Daoy (cell line): Measurements from ENCODE around the gene GVQW3. TPM values are rescaled to one million over a fixed set of nuclear protein-coding genes. Genes with fewer than 3 reads are reported as not detected.

ENCODE experiments used
- DNase-seq: peaks from one replicate; pipeline ENCODE4 v3.0.0-alpha.2; 2015; ENCODE audit warnings: low read depth
- total RNA-seq: library from RNA; depleted of rRNA; stranded (reverse); fragments of >200 nt; shearing (Covaris generic); gene quantifications from 2 replicates; pipeline ENCODE4 v1.2.3, GENCODE V29; 2014; rRNA removed

Gene GVQW3
- total RNA-seq, 1 experiment from 2014 or later = 0.34 TPM

DNA sequence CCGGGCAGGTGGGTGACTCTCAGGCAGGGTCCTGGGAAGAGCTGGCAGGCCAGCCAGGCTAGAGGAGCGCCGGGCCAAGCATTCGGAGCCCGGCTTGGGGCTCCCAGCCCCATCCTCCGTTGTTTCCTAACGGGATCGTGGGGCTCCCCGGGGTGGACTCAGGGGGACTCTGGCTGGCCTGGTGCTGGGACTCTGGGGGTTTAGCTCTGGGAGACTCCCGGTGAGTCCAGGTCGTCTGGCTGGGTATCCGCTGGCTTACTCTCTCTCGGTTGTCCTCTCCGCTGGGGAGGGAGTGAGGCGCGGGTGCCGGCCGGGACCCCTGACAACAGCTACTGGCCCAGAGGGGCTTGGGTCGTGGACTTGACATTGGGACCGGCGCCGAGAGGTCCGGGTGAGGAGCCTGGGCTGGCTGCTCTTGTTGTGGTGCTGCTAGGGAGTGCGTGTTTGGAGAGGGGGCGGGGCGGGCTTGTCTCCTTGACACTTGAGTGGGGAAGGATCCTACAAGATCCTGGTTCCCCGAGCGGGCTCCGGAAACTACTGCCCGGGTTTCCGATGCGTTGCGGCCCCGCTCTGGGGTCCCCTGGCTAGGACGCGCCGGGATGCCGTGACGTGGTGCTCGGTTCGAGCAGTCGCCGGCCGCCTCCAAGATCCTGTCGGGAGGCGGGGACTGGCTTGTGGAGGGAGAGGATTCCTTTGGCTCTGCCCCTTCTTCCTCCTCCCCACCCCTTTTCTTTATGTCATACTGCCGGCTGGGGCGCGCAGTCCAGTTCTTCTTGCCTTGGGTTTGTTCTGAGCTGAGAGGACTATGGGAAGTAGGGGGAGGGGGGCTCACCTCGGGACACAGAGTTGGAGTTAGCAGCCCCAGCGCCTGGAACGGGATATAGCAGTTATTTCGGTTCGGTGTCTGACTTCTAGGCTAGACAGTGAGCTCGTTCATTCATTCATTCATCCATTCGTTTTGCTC is 64.3 kb downstream of the GVQW3 start:
- peak; percentile 90 for DNase-seq

DNA sequence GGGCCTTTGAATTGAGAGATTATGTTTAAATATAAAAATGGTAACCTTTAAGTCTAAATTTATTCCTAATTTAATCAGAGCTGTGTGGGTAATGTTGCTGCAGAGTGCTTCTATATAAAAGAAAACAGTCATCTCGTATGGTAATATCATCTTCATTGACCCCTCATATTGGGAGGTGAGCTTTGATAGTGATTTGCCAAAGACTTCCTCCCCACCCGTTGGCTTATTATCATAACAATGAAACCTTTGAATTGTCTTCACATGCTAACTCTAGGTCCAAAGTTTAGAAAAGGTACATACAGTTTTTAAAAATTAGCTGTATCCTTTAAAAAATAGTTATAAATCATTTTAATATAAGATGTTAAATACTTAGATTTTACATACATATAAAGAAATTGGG is 67.4 kb downstream of the GVQW3 start:
- DNase-seq = no peak

DNA sequence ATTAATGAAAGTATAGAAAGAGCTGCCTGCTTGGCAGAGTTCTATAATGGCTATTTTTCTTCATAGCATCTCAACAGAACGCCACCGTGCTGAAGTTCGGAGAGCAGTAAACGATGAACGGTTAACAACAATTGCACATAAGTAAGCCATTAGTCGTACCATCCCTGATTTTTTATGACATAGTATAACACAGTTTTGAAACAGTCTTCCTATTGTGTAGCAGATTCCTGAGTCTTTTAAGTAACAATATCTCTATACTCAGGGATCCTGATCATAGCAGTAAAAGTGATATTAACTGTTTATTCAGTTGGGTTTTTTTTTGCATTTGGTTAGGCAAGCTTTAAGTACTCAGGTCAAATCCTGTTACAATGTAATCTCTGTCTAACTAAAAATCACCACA is 72.1 kb downstream of the GVQW3 start:
- no peak for DNase-seq

DNA sequence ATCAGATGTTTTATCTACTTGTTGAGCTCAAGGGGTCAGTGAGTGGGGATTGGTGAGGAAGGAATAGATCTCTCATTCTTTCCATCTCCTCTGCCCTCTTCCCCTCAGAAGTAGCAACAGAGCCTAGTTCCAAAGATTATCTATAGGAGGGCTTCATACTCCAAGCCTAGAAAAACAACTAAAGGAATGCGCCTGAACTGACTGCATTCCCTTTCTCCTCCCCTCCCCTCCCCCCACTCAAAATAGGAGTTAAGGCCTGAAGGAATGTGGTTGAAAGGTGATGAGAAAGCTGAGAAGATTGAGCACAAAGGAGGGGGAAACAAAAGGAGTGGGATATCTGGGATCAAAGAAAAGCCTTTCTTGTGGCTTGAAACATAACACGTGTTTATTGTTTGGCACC is 74.2 kb downstream of the GVQW3 start:
- DNase-seq = no peak

DNA sequence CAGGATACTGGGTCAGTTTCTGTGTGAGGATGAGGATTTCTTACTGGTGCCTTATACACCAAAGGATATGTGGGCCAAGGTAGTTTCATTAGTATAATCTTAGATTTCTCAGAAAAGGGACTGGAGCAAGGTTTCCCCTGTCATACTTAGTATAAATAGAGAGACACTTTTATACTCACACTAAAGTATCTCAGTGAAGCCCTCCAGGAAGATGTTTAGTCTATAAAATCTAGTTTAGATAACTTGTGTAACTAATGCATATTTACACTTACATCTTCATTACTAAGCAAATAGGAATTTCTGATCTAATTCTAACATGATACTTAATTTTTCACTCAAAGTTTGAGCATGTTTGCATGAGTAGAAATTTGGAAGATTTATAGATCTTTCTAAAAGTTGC is 74.8 kb downstream of the GVQW3 start:
- DNase-seq = no peak

DNA sequence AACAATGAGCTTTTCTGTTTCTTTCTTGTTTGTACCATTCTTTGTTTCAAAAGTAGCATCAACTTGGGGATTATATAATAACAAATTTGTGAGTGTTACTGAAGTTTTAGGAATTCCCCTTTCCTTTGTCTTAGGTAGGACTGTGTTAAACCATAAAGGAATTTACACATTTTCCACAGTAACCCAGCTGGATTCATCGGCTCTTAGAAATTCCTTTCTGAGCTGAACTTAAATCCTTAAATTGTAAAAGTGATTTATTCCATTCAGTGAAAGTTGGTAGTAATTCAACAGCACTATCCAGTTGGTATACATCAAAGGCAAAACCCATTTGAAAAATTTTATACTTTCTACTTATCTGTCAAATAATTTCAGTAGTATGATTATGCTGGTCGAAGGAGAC is 75.4 kb downstream of the GVQW3 start:
- DNase-seq = no peak

Other genes with a start within 250 kb of the GVQW3 start
- gene WNT11, start 174.8 kb upstream of the GVQW3 start, total RNA-seq = 1.4 and 4.6 TPM in 2 replicates
- 54.5 and 80.1 TPM in 2 replicates for gene THAP12, start 191 bp upstream of the GVQW3 start, total RNA-seq
- 7.8 and 12.7 TPM in 2 replicates for gene EMSY, start 63.7 kb downstream of the GVQW3 start, total RNA-seq